ENCODE measurements around the gene CEP295NL. TPM values are rescaled to one million over a fixed set of nuclear protein-coding genes. Genes with fewer than 3 reads are reported as not detected.
A peak's percentile ranks its signal among the peaks of the same experiment; 100 is the strongest.

The CEP295NL gene, protein sequence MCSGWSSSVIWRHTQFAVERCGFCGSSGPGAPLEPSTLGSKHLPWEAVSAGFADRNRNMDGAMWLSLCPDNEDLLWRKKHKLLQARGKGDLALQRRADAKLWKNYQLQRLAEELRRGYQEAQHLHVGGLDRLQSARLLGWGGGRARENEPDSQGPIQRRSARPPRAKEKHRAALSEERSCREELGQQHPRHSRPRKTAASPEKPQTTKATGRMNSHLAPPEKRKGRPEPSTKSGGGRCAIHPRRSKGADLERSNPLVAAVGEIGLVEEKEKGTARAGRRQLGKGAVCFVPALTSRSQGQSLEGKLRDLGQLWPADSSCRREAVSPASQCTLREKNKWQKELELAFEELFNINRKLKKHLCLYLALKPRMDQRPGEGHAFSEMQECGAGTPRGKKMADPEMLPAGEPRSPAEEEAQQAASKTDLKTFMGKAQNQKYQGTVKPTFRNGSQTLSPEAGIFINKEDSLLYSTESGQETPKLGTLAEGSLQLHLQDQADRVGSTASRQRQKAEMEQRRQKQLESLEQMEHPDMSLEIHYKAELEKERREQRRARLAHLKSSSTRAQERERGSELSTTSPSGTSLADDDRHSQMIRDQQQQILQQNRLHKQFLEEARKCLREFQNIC
- 0.04 TPM for polyA plus RNA-seq (2013, experiment 1 of 2)
- 0.05 TPM for polyA plus RNA-seq (2013, experiment 2 of 2)

GRCh38 chr17:78903101-78903779 lies at the start of gene CEP295NL:
CEP295NL (minus strand) TSS chr17:78903201; CDS start chr17:78901828, 1,373 bp downstream.
- Histone ChIP-seq H2BK5ac (ENCODE audit: low read depth, low read length, poor library complexity, severe bottlenecking) (no peak within 1 kb of the TSS), H3K9ac (ENCODE audit: low read length) (peak within 1 kb of the TSS; percentile 47), H2BK15ac (ENCODE audit: low read depth, poor library complexity, severe bottlenecking) (peak within 1 kb of the TSS; percentile 49), H2BK120ac (ENCODE audit: low read depth, low read length) (no peak within 1 kb of the TSS), H3K36me3 (ENCODE audit: control insufficient read depth in 1 of 2, insufficient read depth in 2 of 2, low read depth in 1 of 2, low read length in 2 of 2) (peaks cover 42 to 79% of the 10 kb centered on the region in 2 experiments), H3K9me3 (ENCODE audit: control insufficient read depth, low read length) (no peaks in the 10 kb centered on the region), H3K14ac (ENCODE audit: low read length in 2 of 2) (peak within 1 kb of the TSS in 1 of 2 experiments; percentile 31), H3K4me1 (ENCODE audit: control insufficient read depth, insufficient read depth, low read depth, low read length) (peaks cover 36% of the 10 kb centered on the region), H2AK5ac (ENCODE audit: low read length, severe bottlenecking) (no peak within 1 kb of the TSS), H3K79me1 (replicated peaks; ENCODE audit: low read length, poor library complexity, severe bottlenecking) (peaks cover 41% of the 10 kb centered on the region), H3K4me2 (ENCODE audit: low read length, poor library complexity, severe bottlenecking) (no peak within 1 kb of the TSS), H3K4ac (ENCODE audit: low read depth in 1 of 2, low read length in 2 of 2) (no peak within 1 kb of the TSS), H4K8ac (ENCODE audit: low read length) (no peak within 1 kb of the TSS), H3K27ac (ENCODE audit: low read length, poor library complexity, severe bottlenecking) (no peak within 1 kb of the TSS), H4K91ac (ENCODE audit: low read length) (peak within 1 kb of the TSS; percentile 6), H3K4me3 (ENCODE audit: insufficient read depth in 1 of 2, low read depth in 1 of 2, low read length in 2 of 2) (no peak within 1 kb of the TSS), H2AFZ (ENCODE audit: low read depth, low read length) (no peak within 1 kb of the TSS), H3K18ac (ENCODE audit: low read depth in 1 of 2, low read length in 2 of 2) (no peak within 1 kb of the TSS), H3K23ac (ENCODE audit: low read length in 2 of 2) (no peak within 1 kb of the TSS), H3K27me3 (ENCODE audit: control insufficient read depth in 1 of 2, insufficient read depth in 1 of 2, low read length in 2 of 2) (no peaks in the 10 kb centered on the region), H2BK12ac (ENCODE audit: low read length in 2 of 2) (no peak within 1 kb of the TSS)
- peak; percentile 55 for DNase-seq
- 89% methylated on average over 17 of the region's 17 CpGs for WGBS

- no peaks in the 10 kb centered on the region for H3K27me3 ChIP-seq (ENCODE audit: control insufficient read depth in 1 of 2, insufficient read depth in 1 of 2, low read length in 2 of 2)
- no peak overlapping the region for H2AFZ ChIP-seq (ENCODE audit: low read depth, low read length)
- H3K9ac ChIP-seq (ENCODE audit: low read length) = peak overlapping the region; percentile 58
- peaks cover 9% of the 10 kb centered on the region for H3K4me1 ChIP-seq (ENCODE audit: control insufficient read depth, insufficient read depth, low read depth, low read length)
- H2AK5ac ChIP-seq (ENCODE audit: low read length, severe bottlenecking) = peak overlapping the region; percentile 75
- H3K4me2 ChIP-seq (ENCODE audit: low read length, poor library complexity, severe bottlenecking) = no peak overlapping the region
- peak overlapping the region; percentile 1 for H2BK15ac ChIP-seq (ENCODE audit: low read depth, poor library complexity, severe bottlenecking)
- 95% methylated on average over 10 of the region's 10 CpGs for WGBS
- no peak for DNase-seq
- H2BK5ac ChIP-seq (ENCODE audit: low read depth, low read length, poor library complexity, severe bottlenecking) = no peak overlapping the region
- H4K8ac ChIP-seq (ENCODE audit: low read length) = peak overlapping the region; percentile 76
- H2BK12ac ChIP-seq (ENCODE audit: low read length in 2 of 2) = peak overlapping the region; percentile 44 to 97
- H4K91ac ChIP-seq (ENCODE audit: low read length) = peak overlapping the region; percentile 60
- no peak overlapping the region for H3K23ac ChIP-seq (ENCODE audit: low read length in 2 of 2)
- H3K9me3 ChIP-seq (ENCODE audit: control insufficient read depth, low read length) = peaks cover 20% of the 10 kb centered on the region
- no peaks in the 10 kb centered on the region for H3K36me3 ChIP-seq (ENCODE audit: control insufficient read depth in 1 of 2, insufficient read depth in 2 of 2, low read depth in 1 of 2, low read length in 2 of 2)
- no peak overlapping the region for H3K4me3 ChIP-seq (ENCODE audit: insufficient read depth in 1 of 2, low read depth in 1 of 2, low read length in 2 of 2)
- peak overlapping the region; percentile 62 to 86 for H3K18ac ChIP-seq (ENCODE audit: low read depth in 1 of 2, low read length in 2 of 2)
- H2BK120ac ChIP-seq (ENCODE audit: low read depth, low read length) = peak overlapping the region; percentile 89
- H3K27ac ChIP-seq (ENCODE audit: low read length, poor library complexity, severe bottlenecking) = no peak overlapping the region
- H3K79me1 ChIP-seq (replicated peaks; ENCODE audit: low read length, poor library complexity, severe bottlenecking) = no peaks in the 10 kb centered on the region
- H3K14ac ChIP-seq (ENCODE audit: low read length in 2 of 2) = peak overlapping the region in 1 of 2 experiments; percentile 14
- H3K4ac ChIP-seq (ENCODE audit: low read depth in 1 of 2, low read length in 2 of 2) = peak overlapping the region; percentile 27 to 59
These were observed 49.7 kb upstream of the CEP295NL start for GRCh38 chr17:78952706-78953105.

DNA sequence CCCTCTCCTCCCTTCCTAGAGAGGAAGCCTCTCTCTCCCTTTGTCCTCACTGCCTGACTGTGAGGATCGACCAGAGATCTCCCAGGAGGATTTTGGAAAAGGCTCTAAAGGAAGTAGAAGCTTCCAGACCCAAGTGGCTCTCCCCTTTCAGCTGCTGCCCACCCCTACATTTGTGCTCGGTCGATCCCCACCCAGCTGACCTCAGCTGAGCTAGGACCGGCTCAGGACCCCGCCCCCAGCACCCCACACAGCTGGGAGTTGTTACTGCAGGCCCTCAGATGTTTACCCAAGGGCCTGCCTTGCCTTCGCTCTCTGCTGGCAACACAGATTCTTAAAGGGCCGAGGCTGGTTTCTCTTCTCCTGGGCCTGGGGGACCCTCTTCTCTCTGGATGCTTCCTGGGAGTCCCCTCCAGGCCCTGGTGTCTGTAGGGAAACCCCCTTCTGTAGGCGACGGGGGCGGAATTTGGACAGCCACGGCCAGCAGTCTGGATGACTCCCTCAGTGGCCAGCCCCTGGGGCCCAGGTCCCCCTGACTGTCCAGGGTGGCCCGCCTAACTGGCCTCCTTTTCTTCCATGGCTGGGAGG lies 49.1 kb upstream of the CEP295NL start:
- peaks cover 15% of the 10 kb centered on the region for H3K4me1 ChIP-seq (ENCODE audit: control insufficient read depth, insufficient read depth, low read depth, low read length)
- H3K9ac ChIP-seq (ENCODE audit: low read length) = peak overlapping the region; percentile 58
- H3K27ac ChIP-seq (ENCODE audit: low read length, poor library complexity, severe bottlenecking) = no peak overlapping the region
- peak overlapping the region; percentile 63 for H2AFZ ChIP-seq (ENCODE audit: low read depth, low read length)
- peak overlapping the region; percentile 89 for H2BK120ac ChIP-seq (ENCODE audit: low read depth, low read length)
- H4K91ac ChIP-seq (ENCODE audit: low read length) = peak overlapping the region; percentile 76
- no peaks in the 10 kb centered on the region for H3K27me3 ChIP-seq (ENCODE audit: control insufficient read depth in 1 of 2, insufficient read depth in 1 of 2, low read length in 2 of 2)
- peaks cover 20% of the 10 kb centered on the region for H3K9me3 ChIP-seq (ENCODE audit: control insufficient read depth, low read length)
- H3K79me1 ChIP-seq (replicated peaks; ENCODE audit: low read length, poor library complexity, severe bottlenecking) = no peaks in the 10 kb centered on the region
- no peak overlapping the region for H2BK15ac ChIP-seq (ENCODE audit: low read depth, poor library complexity, severe bottlenecking)
- peak overlapping the region in 1 of 2 experiments; percentile 29 for H3K23ac ChIP-seq (ENCODE audit: low read length in 2 of 2)
- peak overlapping the region; percentile 76 to 86 for H3K18ac ChIP-seq (ENCODE audit: low read depth in 1 of 2, low read length in 2 of 2)
- peak overlapping the region; percentile 59 to 70 for H3K4ac ChIP-seq (ENCODE audit: low read depth in 1 of 2, low read length in 2 of 2)
- H3K4me2 ChIP-seq (ENCODE audit: low read length, poor library complexity, severe bottlenecking) = no peak overlapping the region
- peak overlapping the region; percentile 76 for H4K8ac ChIP-seq (ENCODE audit: low read length)
- H2BK12ac ChIP-seq (ENCODE audit: low read length in 2 of 2) = peak overlapping the region in 1 of 2 experiments; percentile 78
- H2AK5ac ChIP-seq (ENCODE audit: low read length, severe bottlenecking) = peak overlapping the region; percentile 75
- H3K14ac ChIP-seq (ENCODE audit: low read length in 2 of 2) = peak overlapping the region in 1 of 2 experiments; percentile 63
- no peaks in the 10 kb centered on the region for H3K36me3 ChIP-seq (ENCODE audit: control insufficient read depth in 1 of 2, insufficient read depth in 2 of 2, low read depth in 1 of 2, low read length in 2 of 2)
- no peak overlapping the region for H2BK5ac ChIP-seq (ENCODE audit: low read depth, low read length, poor library complexity, severe bottlenecking)
- DNase-seq = peak; percentile 49
- H3K4me3 ChIP-seq (ENCODE audit: insufficient read depth in 1 of 2, low read depth in 1 of 2, low read length in 2 of 2) = no peak overlapping the region
- WGBS = 57% methylated on average over 12 of the region's 12 CpGs
